Measurements from ENCODE around the gene ZNF697. TPM values are rescaled to one million over a fixed set of nuclear protein-coding genes. Genes with fewer than 3 reads are reported as not detected.

The ZNF697 gene
- total RNA-seq, 1 experiment from 2014 or later, result 17.4 TPM

GRCh38 chr1:119681560-119681959, 33.5 kb upstream of the ZNF697 start:
- no peak overlapping the region for H3K4ac ChIP-seq (ENCODE audit: low read depth, low read length)

More at GRCh38 chr1:119681560-119681959, 33.5 kb upstream of the ZNF697 start:
- H4K5ac ChIP-seq (ENCODE audit: insufficient read length, low read depth, low read length), result no peak overlapping the region
- no peak overlapping the region for H3K23ac ChIP-seq (ENCODE audit: insufficient read length, low read depth, low read length)
- no peak overlapping the region for H3T11ph ChIP-seq (ENCODE audit: low read length)
- H3K4me1 ChIP-seq (ENCODE audit: insufficient read depth, low read length), result peaks cover 9% of the 10 kb centered on the region
- H2BK120ac ChIP-seq (ENCODE audit: low read depth, low read length, poor library complexity, severe bottlenecking), result no peak overlapping the region
- Mint-ChIP-seq H3K4me3 (no peak overlapping the region), H3K36me3 (ENCODE audit: insufficient read depth in 1 of 3, low read depth in 3 of 3) (no peaks in the 10 kb centered on the region), H3K27ac (no peak overlapping the region), H3K4me1 (peaks cover 30 to 35% of the 10 kb centered on the region in 2 experiments), H3K9me3 (no peaks in the 10 kb centered on the region; a peak in 1 of 5 replicates), H3K27me3 (ENCODE audit: low read depth) (no peaks in the 10 kb centered on the region)
- H3K4me2 ChIP-seq (ENCODE audit: insufficient read depth, insufficient read length, low read length), result no peak overlapping the region
- no peak overlapping the region for H2BK15ac ChIP-seq (ENCODE audit: low read depth, low read length)
- no peak overlapping the region for H2BK20ac ChIP-seq (ENCODE audit: low read depth, low read length, poor library complexity, severe bottlenecking)
- H2AK5ac ChIP-seq (ENCODE audit: insufficient read length, low read length), result no peak overlapping the region
- no CpG with 5 or more reads among the region's 2 CpGs for WGBS (ENCODE audit: extremely low coverage, insufficient read length, low lambda C conversion rate)
- H4K20me1 ChIP-seq (ENCODE audit: control insufficient read depth, insufficient read depth, insufficient read length), result no peaks in the 10 kb centered on the region
- H3K27ac ChIP-seq (ENCODE audit: insufficient read length, low read depth, low read length), result no peak overlapping the region
- no peaks in the 10 kb centered on the region for H3K79me2 ChIP-seq (ENCODE audit: insufficient read depth, low read length)
- no peaks in the 10 kb centered on the region for H3K79me1 ChIP-seq (ENCODE audit: insufficient read depth, low read depth, low read length, poor library complexity, severe bottlenecking)
- TF ChIP-seq CTCF (conservative IDR thresholded peaks at IDR 0.05), result no peak
- H3K56ac ChIP-seq (ENCODE audit: insufficient read length, low read depth, low read length), result no peak overlapping the region
- H2AFZ ChIP-seq (ENCODE audit: low read length), result no peak overlapping the region
- H2BK5ac ChIP-seq (ENCODE audit: insufficient read length, low read length), result no peak overlapping the region
- H3K23me2 ChIP-seq (ENCODE audit: insufficient read length, low read depth, low read length, poor library complexity, severe bottlenecking), result no peaks in the 10 kb centered on the region
- no peaks in the 10 kb centered on the region for H3K9me3 ChIP-seq (ENCODE audit: control insufficient read depth, low read depth, low read length)
- H3K14ac ChIP-seq (ENCODE audit: insufficient read depth, low read length), result no peak overlapping the region
- no peak overlapping the region for H2BK12ac ChIP-seq (ENCODE audit: insufficient read length, low read depth, low read length)
- no peak overlapping the region for H4K8ac ChIP-seq (replicated peaks; ENCODE audit: insufficient read length, low read depth, low read length)
- no peak overlapping the region for H4K91ac ChIP-seq (ENCODE audit: insufficient read length, low read depth, low read length)
- no peak for DNase-seq
- no peaks in the 10 kb centered on the region for H3K27me3 ChIP-seq (ENCODE audit: insufficient read depth, low read length)
- H3K9ac ChIP-seq (ENCODE audit: extremely low read depth, insufficient read length, low read length), result no peak overlapping the region
- no peak overlapping the region for H3K18ac ChIP-seq (ENCODE audit: insufficient read length, low read depth, low read length)

Data from H9 (cell line).